Astrocyte of the spinal cord (primary cell): ENCODE data around the gene HRC.
"Not testable (repeated sequence)": the region's sequence is repeated elsewhere in the genome, so short reads cannot be mapped to it uniquely, and the experiment has no call there.

Source experiments
- DNase-seq: peaks from one replicate; pipeline ENCODE4 v3.0.0; 2011; ENCODE audit warnings: low read depth, low spot score
- H3K4me3 ChIP-seq: 2 replicates; pipeline ENCODE4 v1.5.1; 2011; ENCODE audit warnings: low read depth, mild to moderate bottlenecking, low read length, moderate library complexity
- CTCF ChIP-seq: IDR thresholded peaks from 2 replicates; pipeline ENCODE4 v1.5.1; 2012; ENCODE audit warnings: low read depth, mild to moderate bottlenecking, low read length, inconsistent platforms
- in situ Hi-C: cut with HindIII; loops from 2 replicates; pipeline ENCODE4 v1.10.0; 2017; ENCODE audit warnings: low sequenced_read_pairs

The HRC gene

GRCh38 chr19:49126575-49126974, 28.6 kb downstream of the HRC start:
- in situ Hi-C loops, result no loop called here
- no peak overlapping the region for H3K4me3 ChIP-seq

GRCh38 chr19:49125025-49125731, 30.0 kb downstream of the HRC start:
- no peak for DNase-seq
- H3K4me3 ChIP-seq, result no peak overlapping the region
- TF ChIP-seq CTCF, result no peak
- in situ Hi-C loops, result no loop called here

More at GRCh38 chr19:49126575-49126974, 28.6 kb downstream of the HRC start:
- TF ChIP-seq CTCF, result no peak
- no peak for DNase-seq

- H3K4me3 ChIP-seq, DNase-seq, in situ Hi-C loops: not testable (repeated sequence)
These were observed 31.9 kb downstream of the HRC start for GRCh38 chr19:49123285-49123684.

- H3K4me3 ChIP-seq, in situ Hi-C loops, DNase-seq: not testable (repeated sequence)
These were observed 33.4 kb downstream of the HRC start for GRCh38 chr19:49121841-49122240.

GRCh38 chr19:49120868-49121267, 34.3 kb downstream of the HRC start:
- H3K4me3 ChIP-seq, result no peak overlapping the region
- TF ChIP-seq CTCF, result no peak
- DNase-seq, result no peak
- in situ Hi-C loops, result no loop called here

GRCh38 chr19:49120325-49120683, 34.9 kb downstream of the HRC start:
- H3K4me3 ChIP-seq, result no peak overlapping the region
- no peak for DNase-seq
- no peak for TF ChIP-seq CTCF
- in situ Hi-C loops, result no loop called here

GRCh38 chr19:49119411-49120324, 35.5 kb downstream of the HRC start, which contains the start of gene PPFIA3:
Gene PPFIA3 (plus strand): TSS chr19:49119544. CDS start chr19:49127874, 8,330 bp downstream.
- in situ Hi-C loops, result no loop called here
- peak; percentile 55 for DNase-seq
- no peak for TF ChIP-seq CTCF
- H3K4me3 ChIP-seq, result peak within 1 kb of the TSS; percentile 66
